GM21515 (cell line): ENCODE data around the gene PI4KA.
"Not testable (repeated sequence)": the region's sequence is repeated elsewhere in the genome, so short reads cannot be mapped to it uniquely, and the experiment has no call there.

Experiments used
- ATAC-seq: cut with Tn5 transposase; IDR thresholded peaks from one replicate; pipeline ENCODE4 v1.9.1; 2021; ENCODE audit not compliant: unreplicated experiment

Gene PI4KA

GRCh38 chr22:20858615-20859416 is at the start of gene PI4KA, which contains the start of gene SNAP29:
Gene PI4KA (minus strand): TSS chr22:20858811. CDS start chr22:20858725, 86 bp downstream.
Gene SNAP29 (plus strand): TSS chr22:20859007. CDS start chr22:20859111, 104 bp downstream.
- ATAC-seq, result peak; percentile 87

- ATAC-seq, result no peak
Measured at GRCh38 chr22:20906387-20906767, 47.8 kb upstream of the PI4KA start.

- no peak for ATAC-seq
Measured at GRCh38 chr22:20905415-20906386, 47.1 kb upstream of the PI4KA start.

GRCh38 chr22:20904980-20905355 is 46.4 kb upstream of the PI4KA start:
- ATAC-seq, result no peak

- ATAC-seq, result no peak
Measured at GRCh38 chr22:20904008-20904979, 45.7 kb upstream of the PI4KA start.

- ATAC-seq, result no peak
Measured at GRCh38 chr22:20903093-20903492, 44.5 kb upstream of the PI4KA start.

- not testable (repeated sequence) for ATAC-seq
Measured at GRCh38 chr22:20901093-20902033, 42.8 kb upstream of the PI4KA start.

GRCh38 chr22:20899827-20900423 is 41.3 kb upstream of the PI4KA start:
- ATAC-seq, result no peak

- not testable (repeated sequence) for ATAC-seq
Measured at GRCh38 chr22:20897737-20898136, 39.1 kb upstream of the PI4KA start.

- no peak for ATAC-seq
Measured at GRCh38 chr22:20890975-20891374, 32.4 kb upstream of the PI4KA start.

- no peak for ATAC-seq
Measured at GRCh38 chr22:20889904-20890540, 31.4 kb upstream of the PI4KA start.

GRCh38 chr22:20889025-20889704 is 30.6 kb upstream of the PI4KA start:
- no peak for ATAC-seq

- no peak for ATAC-seq
Measured at GRCh38 chr22:20887375-20887774, 28.8 kb upstream of the PI4KA start.

GRCh38 chr22:20885557-20886323 is 27.1 kb upstream of the PI4KA start:
- no peak for ATAC-seq

GRCh38 chr22:20885017-20885556 is 26.5 kb upstream of the PI4KA start:
- no peak for ATAC-seq

- ATAC-seq, result no peak
Measured at GRCh38 chr22:20884454-20884853, 25.8 kb upstream of the PI4KA start.

- no peak for ATAC-seq
Measured at GRCh38 chr22:20882855-20883254, 24.2 kb upstream of the PI4KA start.
